ENCODE results near the gene MIB2.
"Not testable (repeated sequence)": the region's sequence is repeated elsewhere in the genome, so short reads cannot be mapped to it uniquely, and the experiment has no call there.

Gene MIB2

DNA sequence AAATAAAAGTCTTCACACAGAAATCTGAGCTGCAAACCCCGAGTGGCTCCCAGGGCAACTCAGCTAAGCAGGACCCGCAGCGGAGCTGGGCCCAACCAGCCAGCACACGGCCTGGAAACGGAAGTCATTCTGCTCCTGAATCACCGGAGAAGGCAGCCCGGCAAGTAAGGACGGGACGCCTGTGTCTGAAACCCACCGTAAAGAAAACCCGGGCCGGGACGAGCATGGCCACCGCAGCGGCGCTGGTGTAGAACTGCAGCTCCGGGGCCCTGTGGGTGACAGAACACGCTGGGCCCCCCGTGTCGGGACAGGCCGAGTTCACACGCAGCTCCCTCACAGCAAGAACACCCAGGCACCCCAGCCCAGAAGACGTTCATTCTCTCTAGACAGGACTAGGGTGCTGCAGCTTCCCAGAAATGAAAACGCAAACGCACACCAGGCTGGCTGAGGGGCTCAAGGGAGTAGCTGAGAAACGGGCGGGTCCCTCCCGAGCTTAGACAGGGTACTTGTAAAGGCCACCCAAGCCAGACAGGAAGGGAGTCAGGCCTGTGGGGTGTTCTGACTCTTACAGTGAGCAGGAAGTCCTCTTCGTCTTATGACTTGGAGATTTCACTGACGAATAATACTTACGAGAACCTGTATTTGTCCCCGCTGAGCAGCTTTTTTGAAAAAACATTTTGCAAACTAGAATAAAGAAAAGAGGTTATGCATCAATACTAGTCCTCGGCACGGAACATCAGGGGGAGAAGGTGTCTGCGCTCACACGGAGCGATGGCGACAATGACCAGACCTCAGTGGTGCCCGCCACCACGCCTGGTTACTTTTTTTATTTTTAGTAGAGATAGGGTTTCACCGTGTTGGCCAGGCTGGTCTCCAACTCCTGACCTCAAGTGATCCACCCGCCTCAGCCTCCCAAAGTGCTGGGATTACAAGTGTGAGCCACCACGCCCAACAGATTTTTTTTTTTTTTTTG, 54.5 kb downstream of the MIB2 start:
- in situ Hi-C loops (cut with HindIII; ENCODE audit: low pct_ligation_motif_present, low pct_unique_long_range_greater_than_20kb, low sequenced_read_pairs), result no loop called here
- DNase-seq, result no peak

DNA sequence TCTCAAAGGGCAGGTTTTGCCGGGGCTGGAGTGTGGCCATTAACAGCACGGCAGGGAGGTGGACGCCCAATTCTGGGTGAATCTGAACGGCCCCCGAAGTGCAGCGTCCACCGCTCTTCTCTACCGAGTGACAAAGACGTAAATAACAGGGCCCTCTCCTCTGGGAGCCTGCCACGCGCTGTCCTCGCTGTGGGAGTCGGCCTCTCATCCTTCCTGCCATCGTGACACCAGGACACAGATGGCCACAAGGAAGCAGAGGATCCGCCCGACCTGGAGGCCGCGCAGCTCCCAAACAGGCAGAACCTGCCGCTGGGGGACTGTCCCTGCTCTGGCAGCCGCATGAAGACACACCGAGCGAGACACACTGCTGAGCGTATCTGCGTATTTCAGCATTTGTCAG, 55.6 kb downstream of the MIB2 start:
- in situ Hi-C loops (cut with HindIII; ENCODE audit: low pct_ligation_motif_present, low pct_unique_long_range_greater_than_20kb, low sequenced_read_pairs), result no loop called here
- DNase-seq, result no peak

DNA sequence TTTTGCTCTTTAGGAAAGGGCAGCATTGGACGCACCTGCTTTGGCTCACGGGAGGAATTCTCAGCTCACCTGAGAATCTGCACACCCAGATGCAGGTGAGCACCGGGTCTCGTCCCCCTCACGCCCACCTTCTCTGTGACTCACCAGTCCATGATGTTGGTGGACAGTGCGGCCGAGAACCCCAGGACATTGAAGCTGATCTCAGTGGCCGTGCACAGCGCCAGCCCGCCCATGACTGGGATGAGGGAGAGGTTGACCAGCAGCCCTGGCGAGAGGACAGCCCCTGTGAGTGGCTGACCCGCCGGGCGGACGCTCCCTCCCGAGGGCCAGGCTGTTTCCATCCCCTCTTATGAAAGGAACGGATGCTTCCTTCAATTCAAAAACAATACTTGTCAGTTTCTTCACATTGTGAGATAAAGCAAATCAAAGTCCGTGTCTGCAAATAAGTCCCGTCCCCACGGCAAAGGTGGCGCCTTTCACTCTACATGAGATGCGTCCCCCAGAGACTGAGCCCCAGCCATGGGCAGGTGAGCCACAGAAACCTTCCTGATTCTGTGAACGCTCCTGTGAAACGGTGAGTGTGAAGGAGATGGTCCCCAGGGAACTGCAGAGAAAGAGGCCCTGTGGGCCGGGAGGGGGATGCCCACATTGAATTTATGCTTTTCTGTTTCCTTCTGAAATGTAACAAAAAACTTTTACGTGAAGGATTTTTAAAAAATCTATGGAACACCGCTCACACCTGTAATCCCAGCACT, 56.2 kb downstream of the MIB2 start:
- no peak for DNase-seq

DNA sequence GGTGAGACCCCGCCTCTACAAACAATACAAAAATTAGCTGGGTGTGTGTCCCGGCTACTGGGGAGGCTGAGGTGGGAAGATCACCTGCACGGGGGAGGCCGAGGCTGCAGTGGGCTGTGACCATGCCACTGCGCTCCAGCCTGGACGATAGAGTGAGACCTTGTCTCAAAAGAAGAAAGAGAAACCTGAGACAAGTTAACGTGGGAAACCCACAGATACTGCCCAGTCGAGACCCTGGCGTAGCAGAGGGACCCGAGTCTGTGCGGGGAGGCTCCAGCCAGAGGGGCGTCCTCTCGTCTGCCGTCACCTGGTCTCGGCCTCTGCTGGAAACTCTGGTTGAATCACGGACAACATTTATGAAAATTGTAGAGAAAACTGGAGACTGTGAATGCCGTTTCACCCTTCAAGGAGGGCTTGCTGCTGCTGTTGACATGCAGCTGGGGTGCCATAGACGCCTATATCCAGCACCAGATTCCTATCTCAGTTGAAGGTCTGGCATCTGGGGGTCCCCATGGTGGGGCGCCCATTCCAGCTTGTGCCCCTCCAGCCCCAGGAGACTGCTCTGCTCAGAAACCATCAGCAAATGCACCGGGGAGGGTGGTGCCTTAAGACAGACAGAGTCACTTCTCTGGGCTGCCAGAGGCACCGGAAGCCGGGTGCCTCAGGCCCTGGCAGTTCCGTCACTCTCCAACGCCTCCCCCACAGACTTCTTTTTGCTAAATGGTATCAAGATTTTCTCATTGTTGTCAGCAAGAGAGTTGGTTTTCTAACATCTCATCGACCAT, 57.1 kb downstream of the MIB2 start:
- in situ Hi-C loops (cut with HindIII; ENCODE audit: low pct_ligation_motif_present, low pct_unique_long_range_greater_than_20kb, low sequenced_read_pairs), result no loop called here
- DNase-seq, result no peak

More for the DNA sequence above, 56.2 kb downstream of the MIB2 start:
- in situ Hi-C loops (cut with HindIII; ENCODE audit: low pct_ligation_motif_present, low pct_unique_long_range_greater_than_20kb, low sequenced_read_pairs), result no loop called here

DNA sequence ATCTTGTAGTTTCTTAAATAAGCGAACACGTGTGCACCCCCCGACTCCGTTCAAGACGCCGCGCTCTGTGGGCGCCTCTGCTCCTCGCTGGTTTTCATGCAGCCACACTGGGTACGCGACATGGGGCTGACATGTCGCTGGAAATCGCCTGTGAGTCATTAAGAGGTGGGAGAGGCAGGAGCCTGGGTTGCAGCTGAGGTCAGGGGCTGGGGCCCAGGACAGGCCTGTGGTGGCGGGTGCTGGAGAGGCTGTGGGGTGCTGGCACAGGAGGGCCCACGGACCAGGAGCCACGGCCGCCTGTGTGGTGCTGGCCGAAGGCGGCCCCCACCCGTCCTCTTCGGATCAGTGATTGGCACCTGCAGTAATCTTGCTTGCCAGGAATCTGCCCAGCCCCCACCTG, 59.5 kb downstream of the MIB2 start:
- DNase-seq; in situ Hi-C loops (cut with HindIII; ENCODE audit: low pct_ligation_motif_present, low pct_unique_long_range_greater_than_20kb, low sequenced_read_pairs): not testable (repeated sequence)

DNA sequence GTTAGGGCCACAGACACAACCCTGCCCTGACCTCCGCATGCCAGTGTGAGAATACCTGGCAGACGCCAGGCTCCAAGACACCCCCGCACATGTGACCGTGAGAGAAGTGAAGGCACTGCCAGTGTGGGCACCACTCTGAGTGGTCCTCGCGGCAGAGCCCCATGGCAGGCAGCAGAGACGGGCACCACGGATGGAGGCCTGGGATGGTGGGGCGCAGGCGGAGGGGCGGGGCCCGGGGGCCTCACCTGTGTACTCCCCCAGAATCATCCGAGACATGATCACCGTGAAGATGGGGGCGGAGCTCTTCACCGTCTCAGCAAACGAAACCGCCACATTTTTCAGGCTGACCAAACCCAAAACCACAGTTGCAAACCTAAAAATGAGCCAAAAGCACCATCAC, 59.9 kb downstream of the MIB2 start:
- DNase-seq; in situ Hi-C loops (cut with HindIII; ENCODE audit: low pct_ligation_motif_present, low pct_unique_long_range_greater_than_20kb, low sequenced_read_pairs): not testable (repeated sequence)

DNA sequence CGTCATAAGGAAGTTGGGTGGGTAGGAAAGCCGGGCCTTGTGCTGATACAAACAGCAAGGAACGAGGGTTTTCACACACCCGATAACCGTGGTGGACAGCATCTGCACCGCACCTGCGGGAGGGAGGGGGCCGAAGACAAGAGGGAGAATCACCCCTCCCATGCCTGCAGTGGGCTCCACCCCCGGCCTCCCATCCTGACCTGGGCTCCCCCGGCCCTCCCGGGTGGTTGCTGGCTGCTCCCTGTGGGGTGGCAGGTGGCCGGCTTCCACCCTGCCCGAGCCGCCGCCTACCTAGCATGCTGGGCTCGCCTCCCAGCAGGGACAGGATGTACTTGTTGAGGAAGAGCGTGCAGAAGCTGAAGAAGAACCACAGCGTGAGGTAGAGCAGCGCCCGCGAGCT, 60.8 kb downstream of the MIB2 start:
- in situ Hi-C loops (cut with HindIII; ENCODE audit: low pct_ligation_motif_present, low pct_unique_long_range_greater_than_20kb, low sequenced_read_pairs); DNase-seq: not testable (repeated sequence)

DNA sequence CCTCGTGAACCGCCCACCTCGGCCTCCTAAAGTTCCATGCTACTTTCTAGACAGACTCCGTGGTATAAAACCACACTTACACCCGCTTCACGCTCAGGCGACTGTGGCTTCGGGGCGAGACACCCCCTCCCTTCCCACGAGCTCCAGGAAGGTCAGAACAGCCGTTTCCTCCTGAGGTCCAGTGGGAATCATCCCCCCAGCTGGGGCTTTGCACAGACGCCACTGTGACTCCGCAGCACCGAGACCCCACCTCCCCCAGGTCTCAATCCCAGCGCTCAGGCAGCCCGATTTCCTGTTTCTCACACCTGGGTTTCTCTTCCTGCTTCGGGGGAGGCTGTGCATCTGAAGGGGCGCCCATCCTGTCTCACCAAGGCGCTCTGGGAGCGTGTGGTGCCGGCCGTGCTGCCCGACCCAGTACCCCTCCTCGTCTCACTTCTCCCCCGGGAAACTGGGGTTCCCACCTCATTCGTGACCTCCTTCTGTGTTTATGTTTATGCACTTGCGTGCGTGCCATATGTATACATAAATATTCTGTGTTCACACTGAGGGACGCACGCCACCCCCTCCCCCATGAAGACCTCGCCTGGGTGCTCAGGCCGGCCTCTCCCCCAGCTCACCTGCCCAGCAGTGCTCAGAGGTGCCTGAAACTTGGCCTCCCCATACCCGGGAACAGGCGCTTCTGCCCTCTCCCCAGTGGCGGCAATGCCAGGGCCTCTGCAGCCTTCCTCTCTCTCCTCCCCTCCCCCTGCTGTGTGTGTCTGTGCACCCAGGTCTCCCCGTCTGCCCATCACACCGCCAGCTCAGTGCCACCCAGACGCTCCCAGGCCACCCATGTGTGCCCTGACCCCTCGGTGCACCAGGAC, 62.6 kb downstream of the MIB2 start:
- in situ Hi-C loops (cut with HindIII; ENCODE audit: low pct_ligation_motif_present, low pct_unique_long_range_greater_than_20kb, low sequenced_read_pairs), result no loop called here

DNA sequence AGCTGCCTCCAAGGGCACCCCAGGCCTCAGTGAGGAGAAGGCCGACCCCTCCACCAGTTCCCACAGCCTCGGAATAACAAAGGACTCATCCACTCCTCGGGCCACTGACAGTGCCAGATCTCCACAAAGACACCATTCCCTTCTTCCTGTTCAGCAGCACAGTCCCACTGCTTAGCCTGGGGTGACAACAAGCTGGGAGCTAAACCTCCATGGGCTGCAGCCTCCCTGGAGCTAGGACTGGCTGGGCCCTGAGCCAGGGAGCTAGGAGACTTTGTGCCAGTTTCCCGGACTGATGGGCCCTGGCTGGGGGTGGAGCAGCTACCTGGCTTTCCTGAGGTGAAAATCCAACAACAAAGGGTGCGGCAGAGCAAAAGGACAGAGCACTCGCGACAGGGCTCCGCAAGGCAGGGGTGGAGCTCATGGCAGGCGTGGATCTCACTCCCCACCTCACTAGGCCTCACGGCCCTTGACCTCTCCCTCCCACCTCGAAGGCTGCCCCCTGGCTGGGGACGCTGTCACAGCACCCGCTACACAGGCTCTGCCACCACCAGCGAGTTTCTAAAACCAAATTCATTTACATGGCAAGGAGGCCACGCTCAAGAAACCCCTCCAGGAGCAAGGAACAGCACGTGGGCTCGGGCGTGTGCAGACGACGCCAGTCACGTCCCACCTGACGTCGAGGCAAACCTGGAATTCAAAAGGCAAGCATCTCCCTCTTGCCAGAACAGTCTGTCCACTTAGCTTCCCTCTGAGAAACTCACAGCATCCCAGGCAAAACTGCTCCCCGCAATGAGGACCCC, 63.5 kb downstream of the MIB2 start:
- DNase-seq, result no peak
- in situ Hi-C loops (cut with HindIII; ENCODE audit: low pct_ligation_motif_present, low pct_unique_long_range_greater_than_20kb, low sequenced_read_pairs), result no loop called here

More for the DNA sequence above, 62.6 kb downstream of the MIB2 start:
- DNase-seq, result no peak

Measured in ACHN (cell line).